NCI-H1694 (cell line): ENCODE results near the gene PCID2.

Experiments used
- DNase-seq: peaks from one replicate; lab custom pipeline; 2025; lab: John Stamatoyannopoulos, UW

PCID2 gene

DNA sequence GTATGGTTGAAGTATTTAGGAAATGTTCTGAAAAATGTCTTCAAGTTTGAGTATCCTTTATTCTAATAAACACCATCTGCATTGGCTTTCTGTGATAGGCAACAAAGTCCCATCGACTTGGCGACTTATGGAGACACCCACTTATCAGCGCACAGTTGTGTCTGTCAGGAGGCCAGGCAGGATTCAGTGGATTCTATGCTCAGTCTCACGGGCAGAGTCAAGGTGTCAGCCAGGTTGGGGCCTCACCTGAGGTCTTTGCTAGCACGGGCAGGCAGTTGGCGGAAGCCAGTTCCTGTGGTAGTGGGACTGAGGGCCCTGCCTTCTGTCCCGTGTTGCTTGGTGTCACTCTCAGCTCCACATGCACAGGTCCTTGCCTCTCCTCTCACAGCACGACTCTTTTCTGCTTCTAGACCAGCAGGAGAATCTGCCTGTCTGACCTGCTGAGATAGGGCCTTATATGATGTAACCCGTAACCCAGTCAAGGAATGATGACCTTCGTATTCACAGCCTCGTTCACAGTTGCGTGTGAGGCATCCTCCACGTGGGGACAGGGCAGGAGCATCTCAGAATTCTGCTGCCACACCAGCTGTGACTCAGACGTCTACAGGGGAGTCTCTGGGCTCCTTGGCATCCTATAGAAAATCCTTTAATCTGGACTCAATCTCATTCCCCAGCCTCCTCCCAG is 10.9 kb upstream of the PCID2 start:
- no peak for DNase-seq

- no peak for DNase-seq
Measured at GRCh38 chr13:113218586-113218985, 10.1 kb upstream of the PCID2 start.

DNA sequence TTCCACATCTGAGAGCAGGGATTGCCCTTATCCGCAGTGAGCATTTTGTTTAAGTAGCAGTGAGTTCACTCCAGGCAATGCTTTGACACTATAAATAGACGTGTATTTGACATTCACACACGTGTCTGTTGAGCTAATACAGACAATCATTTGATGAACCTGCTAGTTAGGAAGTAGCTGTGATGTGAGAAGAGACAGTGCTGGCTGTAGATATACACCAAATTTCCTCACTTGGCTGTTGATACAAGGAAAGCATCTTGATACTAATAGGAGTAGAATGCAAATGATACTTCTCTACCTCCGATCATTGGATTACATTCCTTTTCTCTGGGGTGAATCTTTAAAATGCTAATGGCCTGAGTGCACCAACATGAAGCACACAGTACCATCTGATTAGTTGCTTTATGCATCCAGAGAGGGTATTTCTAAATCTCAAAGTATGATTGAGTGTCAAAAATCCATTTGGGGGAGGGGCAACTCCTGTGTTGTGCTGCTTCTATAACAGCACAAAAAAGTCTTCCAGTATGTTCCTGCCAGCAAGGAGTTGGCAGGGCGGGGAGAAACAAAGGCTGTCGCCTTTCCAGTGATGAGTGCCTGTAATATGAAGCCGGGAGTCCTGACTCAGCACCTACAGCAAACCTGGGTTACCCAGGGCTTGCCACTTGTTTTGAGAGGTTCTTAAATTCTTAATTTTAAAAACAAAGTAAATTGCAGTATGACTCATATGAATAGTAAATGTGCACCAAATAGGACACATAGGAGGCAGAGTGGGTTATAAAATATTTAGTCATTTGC is 8.0 kb upstream of the PCID2 start:
- no peak for DNase-seq

- no peak for DNase-seq
Measured at GRCh38 chr13:113211774-113212173, 3.3 kb upstream of the PCID2 start.

DNA sequence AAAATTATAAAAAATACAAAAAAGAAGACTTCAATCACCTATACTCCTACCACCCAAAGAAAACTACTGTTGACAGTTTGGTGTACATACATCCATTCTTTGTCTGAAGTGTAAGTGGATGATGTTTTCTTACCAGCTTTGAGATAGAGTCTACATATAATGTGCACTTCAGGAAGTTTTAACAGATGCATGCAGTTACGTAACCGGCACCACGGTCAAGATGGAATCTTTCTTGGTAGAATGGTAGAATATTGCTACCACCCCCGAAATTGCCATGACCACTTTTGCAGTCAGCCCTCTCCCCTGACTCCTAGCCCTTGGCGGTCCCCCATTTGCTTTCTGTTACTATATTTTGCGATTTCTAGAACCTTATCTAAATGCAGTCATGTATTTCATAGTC is 2.4 kb upstream of the PCID2 start:
- no peak for DNase-seq

DNA sequence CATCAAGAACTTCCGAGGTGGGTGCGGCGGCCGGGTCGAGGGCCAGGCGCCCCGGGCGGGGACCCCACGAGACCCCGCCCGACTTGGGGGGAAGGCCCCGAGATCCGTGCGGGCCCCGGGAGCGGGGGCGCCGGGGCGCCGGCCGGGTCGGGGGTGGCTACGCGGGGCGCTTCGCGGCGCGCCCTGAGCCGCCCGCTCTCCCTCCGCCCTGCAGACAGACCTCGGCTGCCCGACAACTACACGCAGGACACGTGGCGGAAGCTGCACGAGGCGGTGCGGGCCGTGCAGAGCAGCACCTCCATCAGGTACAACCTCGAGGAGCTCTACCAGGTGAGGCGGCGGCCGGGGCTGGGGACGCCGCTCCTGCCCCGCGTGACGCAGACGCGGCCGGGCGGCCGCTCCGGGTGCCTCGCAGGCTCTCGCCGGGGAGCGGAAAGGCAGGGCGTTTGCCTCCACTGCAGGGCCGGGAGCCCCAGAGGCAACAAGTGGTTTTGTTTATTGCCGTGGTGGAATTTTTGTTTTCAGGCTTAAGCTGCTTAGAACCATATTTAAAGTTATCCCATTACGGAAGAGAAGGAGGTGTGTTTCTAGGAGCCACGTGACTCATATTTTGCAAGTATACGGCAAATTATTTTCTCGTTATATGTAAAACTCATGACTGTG is 1.4 kb upstream of the PCID2 start:
- DNase-seq, result peak; percentile 16

DNA sequence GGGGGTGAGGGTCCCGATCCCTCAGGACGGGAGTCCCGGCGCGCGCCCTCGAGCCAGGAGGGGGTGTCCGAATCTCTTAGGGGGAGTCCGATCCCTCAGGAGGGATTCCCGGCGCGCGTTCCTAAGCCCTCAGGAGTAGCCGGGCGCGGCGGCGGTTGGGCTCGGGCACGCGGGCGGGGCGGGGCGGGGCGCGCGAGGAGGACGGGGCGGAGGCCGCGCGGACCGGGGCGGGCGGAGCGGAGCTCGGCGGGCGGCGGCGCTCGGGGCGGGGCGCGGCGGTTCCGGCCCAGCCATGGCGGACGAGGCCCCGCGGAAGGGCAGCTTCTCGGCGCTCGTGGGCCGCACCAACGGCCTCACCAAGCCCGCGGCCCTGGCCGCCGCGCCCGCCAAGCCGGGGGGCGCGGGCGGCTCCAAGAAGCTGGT is 878 bp upstream of the PCID2 start, which contains the start of gene CUL4A:
TSS of gene CUL4A (plus strand) at position 278 of the 423 bp plus-strand sequence. CDS start at position 293, 15 bp downstream.
- DNase-seq, result peak; percentile 10

- no peak for DNase-seq
Measured at GRCh38 chr13:113207890-113208420, 514 bp downstream of the PCID2 start.

GRCh38 chr13:113207460-113207859 is 1.0 kb downstream of the PCID2 start:
- no peak for DNase-seq

GRCh38 chr13:113205428-113205931 is 3.0 kb downstream of the PCID2 start:
- no peak for DNase-seq

DNA sequence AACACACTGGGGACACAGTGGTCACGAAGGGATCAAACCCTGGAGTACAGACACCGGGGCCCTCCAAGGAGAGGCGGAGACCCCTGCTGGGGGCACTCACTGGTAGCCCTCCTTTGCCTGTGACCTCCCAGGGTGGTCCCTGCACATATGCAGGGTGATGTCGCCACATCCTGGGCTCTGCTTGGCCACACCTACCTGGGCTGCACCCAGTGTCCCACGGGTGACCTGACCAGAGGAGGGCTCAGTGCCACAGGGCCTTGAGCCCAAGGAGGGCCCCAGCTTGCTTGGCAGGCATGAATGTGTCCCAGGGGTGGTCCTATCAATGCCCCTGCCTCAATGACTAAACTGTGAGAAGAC is 4.1 kb downstream of the PCID2 start:
- no peak for DNase-seq

DNA sequence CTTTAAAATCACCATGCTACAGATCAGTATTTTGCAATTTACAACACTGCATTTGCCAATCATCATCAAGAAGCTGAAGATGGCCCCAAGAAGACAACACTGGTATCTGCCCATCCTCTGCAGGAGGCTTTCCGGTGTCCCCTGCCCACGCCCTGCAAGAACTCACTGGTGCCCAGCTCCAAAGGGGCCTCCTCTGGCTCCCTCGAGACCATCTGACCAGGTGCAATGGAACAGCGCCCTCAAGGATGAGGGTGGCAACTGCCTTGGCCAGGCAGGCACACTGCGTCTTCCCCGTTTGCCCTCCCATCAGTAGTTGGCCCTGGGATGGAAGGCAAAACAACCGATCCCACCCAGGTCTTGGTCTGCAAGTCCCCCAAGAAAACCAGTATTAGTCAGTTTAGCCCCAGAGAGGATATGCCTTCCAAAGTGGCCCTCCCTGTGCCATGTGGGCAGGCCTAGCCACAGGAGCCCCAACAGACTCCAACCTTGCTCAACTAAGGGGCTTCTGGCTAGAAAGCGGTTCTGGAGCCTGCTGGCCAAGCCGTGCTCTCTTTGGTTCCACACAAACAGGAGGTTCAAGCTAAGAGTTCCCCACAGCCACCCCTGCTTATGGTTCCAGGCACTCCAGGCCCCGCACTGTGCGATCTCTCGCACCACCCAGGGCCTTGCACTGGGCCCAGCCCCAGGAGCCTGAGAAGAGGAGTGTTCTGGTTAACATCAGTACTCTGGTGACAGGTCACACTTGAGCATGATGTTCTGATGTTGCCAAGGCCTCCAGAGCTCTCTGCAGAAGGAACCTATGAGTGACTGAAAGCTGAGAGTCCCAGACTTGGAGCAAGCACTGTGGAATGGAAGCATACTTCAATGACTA is 4.7 kb downstream of the PCID2 start:
- no peak for DNase-seq

GRCh38 chr13:113202912-113203311 is 5.6 kb downstream of the PCID2 start:
- DNase-seq, result no peak

GRCh38 chr13:113201815-113202214 is 6.7 kb downstream of the PCID2 start:
- no peak for DNase-seq

DNA sequence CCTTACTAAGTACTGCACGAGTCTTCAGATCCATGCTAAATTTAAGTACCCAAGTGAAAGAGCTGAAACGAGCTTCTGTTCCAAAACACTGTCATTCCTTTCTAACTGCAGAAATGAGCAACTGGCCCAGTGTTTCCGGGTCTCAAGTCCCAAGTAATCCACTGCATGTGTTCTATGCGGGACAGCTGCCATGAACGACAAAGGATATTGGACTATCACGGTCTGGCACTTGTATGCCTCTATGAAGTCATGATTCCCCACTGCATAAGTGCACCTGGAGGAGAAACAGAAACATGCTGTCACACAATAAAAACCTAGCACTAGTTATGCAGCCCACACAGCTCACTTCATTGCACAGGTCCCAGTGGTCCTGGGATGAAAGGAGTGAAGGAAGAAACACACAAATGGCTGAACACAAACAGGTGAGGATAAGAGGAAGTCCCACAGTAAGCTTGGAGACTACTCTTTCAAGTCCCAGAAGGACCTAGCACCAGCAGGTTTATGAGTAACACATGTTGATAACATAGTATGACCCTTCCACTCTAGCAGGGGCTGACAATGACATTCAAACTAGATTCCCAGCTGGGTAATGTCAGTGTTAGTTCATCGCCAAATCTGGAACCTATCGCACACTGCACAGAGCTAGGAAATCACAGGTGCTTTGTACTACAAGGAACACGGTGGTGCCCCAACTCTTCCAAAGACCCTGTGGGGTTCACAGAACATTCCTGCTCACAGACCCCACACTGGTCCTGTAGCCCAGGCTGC is 11.3 kb downstream of the PCID2 start:
- DNase-seq, result no peak

- DNase-seq, result no peak
Measured at GRCh38 chr13:113195360-113195759, 13.1 kb downstream of the PCID2 start.

GRCh38 chr13:113192902-113193301 is 15.6 kb downstream of the PCID2 start:
- no peak for DNase-seq

DNA sequence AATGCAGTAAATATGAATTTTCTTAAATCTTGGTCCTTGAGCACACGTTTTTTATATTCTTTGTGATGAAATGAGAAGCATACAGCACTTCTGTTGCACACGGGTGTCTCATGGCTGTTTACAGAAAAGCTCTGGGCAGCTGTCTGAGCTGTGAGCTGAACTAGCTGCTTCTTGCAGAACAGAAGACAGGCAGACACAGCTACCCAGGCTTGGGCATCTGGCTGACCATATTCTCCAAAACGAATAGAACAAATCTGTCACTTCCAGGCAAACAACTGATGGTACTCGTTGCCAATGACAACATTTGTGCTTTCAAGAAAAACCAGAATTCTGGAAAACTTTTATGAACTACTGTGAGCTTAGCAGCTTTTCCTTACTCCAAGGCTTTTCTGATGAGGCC is 16.2 kb downstream of the PCID2 start:
- DNase-seq, result no peak

- DNase-seq, result no peak
Measured at GRCh38 chr13:113190181-113190580, 18.3 kb downstream of the PCID2 start.

GRCh38 chr13:113187883-113188665 is 20.4 kb downstream of the PCID2 start:
- no peak for DNase-seq
